GM21423 (cell line): ENCODE measurements around the gene DIPK1A.

Experiments used
- ATAC-seq: cut with Tn5 transposase; IDR thresholded peaks from one replicate; pipeline ENCODE4 v1.9.1; 2021; ENCODE audit warnings: mild to moderate bottlenecking, moderate library complexity; ENCODE audit not compliant: unreplicated experiment

Gene DIPK1A

DNA sequence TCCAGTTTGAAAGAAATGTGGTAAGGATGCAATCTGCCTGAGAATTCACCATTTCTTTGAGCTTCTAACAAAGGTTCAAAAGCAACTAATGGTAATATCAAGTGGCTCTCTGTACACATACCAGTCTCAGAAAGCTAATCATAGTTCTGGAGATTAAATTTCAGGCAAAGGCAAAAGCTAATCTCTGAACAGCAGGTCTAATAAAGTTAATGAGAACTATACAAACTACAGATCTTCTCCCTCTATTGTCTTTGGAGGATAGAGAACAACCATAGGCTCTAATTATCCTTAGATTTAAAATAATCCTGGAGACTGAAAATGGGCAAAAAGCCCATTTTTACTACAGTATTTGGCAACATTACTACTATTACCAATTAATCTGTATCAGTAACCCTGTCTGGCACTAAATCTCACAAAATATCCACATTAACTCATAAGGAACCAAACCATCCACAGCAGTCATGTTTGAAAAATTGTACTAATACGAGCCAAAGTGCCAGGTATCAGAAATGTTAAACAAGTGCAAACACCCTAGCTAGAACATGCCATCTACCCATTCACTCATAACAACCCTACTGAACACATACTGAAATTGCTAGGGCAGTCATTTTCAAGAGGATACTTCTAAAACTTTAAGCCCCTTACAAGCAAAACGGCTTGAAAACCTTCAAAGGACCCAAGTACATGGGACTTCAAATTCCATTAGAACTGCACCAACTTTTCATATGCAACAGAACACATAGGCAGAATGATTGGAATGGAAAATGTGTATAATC, 4.8 kb downstream of the DIPK1A start:
- ATAC-seq = no peak

- peak; percentile 72 for ATAC-seq
These were observed 7.8 kb downstream of the DIPK1A start for GRCh38 chr1:92953491-92953890.

DNA sequence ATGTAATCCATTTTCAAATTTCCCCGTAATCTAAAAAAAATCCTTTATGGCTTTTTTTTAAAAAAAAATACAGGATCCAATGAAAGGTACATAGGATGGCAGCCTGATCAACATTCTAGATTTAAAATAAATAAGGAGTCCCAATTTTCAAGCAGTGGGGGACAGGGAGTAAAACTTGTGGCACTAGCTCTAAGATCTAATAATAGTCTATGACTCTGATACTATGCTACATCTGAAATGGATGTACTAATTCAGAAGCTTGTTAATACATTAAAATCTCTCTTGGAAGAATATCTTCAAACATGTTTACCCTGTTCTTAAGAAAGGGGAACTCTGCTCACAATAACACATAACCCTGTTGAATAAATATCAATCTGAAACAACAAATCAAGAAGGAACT, 8.5 kb downstream of the DIPK1A start:
- ATAC-seq = no peak

GRCh38 chr1:92951141-92951582, 10.1 kb downstream of the DIPK1A start:
- peak; percentile 67 for ATAC-seq

GRCh38 chr1:92949937-92950817, 11.1 kb downstream of the DIPK1A start:
- ATAC-seq = peak; percentile 33

DNA sequence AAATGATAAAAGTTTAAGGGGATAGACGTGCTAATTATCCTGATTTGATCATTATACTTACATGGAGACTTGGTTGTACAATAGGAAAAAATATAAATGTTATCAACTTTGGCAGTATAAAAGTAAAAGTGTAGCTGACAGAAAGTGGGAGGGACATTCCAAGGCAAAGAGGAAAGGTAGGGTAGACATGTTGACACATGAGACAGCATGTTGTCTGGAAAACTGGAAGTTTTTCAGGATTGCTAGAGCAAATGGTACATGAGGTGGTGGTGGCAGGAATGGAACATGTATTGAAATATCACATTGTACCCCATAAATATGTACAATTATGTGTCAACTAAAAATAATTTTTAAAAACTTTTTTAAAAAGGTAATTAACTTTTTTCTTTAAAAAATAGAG, 13.2 kb downstream of the DIPK1A start:
- ATAC-seq = no peak

DNA sequence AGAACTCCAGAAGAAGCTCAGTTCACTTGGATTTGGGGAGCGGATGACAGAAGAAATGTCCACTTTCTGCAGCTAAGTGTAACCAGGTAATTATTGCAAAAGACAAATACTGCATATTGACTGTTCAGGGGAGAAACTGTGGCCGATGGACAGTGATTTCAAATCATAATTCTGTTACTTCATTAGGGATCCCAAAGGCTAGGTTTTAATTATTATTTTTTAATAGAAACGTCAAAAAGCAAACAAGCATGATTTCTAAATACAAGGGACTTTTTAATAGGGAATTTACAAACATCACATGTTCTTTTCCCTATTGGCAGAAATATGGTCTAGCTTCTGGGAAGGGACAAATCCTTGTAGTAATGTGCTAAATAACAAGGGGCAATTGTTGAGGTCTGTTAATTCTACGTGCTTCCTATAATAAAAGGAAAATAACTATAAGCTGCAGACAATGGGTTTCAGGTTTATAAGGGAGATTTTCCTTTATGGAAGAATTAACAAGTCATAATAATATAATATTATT, 15.5 kb downstream of the DIPK1A start:
- no peak for ATAC-seq

DNA sequence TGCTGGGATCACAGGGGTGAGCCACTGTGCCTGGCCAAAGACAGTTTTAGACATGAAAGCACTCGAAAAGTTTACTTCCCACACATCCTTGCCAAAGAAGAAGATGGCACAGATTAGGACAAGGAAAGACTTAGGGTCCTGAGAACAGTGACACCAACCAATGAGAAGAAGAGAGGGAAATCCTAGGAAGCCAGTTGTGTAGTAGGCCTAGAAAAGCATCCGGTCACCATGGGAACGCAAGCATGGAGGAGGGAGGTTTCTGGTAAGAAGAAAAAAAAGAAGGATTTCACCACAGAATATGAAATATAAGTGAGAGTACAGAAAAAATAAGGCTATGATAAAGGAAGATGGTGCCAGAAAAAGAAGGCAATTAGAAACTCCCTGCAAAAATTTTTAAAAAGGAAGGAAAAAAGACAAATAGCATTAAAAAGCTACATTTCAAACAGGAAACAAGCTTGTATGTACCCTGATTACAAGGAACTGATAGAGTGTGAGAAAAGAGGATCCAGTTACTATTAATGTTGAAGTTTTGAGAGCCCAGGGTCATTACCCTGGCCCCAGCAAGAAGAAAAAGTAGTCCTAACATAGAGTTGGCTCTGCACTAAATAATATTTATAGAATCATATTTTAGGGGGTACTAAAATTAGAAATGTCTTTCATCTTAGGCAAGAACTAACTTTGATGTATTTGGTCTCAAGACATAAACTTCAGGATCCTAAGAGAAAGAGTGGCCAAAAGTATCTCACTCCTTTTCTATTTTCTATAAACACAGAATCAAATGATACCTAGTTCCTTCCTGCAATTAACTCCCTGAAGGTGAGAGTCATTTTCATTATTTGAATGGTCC, 16.1 kb downstream of the DIPK1A start:
- no peak for ATAC-seq

DNA sequence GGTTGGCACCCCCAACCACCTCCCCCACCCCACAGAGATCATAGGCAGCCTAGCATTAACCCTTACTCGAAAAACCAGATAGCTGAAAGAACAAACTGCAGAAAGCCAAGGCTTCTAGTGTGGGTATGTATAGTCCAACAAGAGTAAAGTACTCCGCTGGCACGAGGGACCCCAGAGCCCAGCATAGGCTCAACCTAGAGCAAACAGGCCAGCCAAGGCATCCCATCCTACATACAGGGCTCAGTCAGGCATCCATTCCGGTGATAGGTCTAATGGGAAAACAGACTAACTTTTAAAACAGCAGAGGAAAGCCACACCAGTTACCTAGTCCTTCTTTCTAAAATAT, 17.8 kb downstream of the DIPK1A start:
- ATAC-seq = no peak

DNA sequence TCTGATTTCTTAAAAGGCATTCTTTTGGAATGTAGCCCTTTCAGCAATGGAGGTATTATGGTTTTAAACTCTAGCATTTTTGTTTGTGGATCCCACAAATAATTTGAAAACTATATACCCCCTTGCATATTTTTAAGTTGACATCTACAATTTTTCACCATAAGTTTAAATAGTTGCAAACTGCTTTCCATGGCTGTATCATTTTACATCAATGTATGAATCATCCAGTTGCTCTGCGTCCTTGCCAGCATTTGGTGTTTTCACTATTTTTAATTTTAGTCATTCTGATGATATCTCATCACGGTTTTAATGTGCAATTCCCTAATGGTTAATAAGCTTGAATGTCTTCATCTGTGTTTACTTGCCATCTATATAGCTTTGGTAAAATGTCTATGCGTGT, 20.7 kb downstream of the DIPK1A start:
- ATAC-seq = no peak

DNA sequence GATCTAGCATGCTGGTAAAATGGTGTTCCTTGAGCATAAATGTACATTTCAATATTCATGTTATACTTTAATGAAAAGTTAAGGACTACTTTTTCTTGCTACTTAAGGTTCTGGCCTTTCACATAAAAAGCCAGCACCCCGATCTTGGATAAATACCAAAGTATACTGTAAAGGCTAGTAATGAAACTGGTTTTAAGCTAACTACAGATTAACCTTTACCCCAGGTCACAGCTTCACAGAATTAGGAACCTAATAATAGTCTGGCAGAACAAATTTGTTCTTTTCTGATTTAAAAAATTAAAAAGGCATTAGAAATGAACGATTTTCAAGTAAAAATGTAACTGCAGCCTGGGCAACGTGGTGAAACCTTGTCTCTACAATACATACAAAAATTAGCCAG, 23.5 kb downstream of the DIPK1A start:
- ATAC-seq = no peak

- ATAC-seq = no peak
These were observed 24.4 kb downstream of the DIPK1A start for GRCh38 chr1:92936865-92937264.

DNA sequence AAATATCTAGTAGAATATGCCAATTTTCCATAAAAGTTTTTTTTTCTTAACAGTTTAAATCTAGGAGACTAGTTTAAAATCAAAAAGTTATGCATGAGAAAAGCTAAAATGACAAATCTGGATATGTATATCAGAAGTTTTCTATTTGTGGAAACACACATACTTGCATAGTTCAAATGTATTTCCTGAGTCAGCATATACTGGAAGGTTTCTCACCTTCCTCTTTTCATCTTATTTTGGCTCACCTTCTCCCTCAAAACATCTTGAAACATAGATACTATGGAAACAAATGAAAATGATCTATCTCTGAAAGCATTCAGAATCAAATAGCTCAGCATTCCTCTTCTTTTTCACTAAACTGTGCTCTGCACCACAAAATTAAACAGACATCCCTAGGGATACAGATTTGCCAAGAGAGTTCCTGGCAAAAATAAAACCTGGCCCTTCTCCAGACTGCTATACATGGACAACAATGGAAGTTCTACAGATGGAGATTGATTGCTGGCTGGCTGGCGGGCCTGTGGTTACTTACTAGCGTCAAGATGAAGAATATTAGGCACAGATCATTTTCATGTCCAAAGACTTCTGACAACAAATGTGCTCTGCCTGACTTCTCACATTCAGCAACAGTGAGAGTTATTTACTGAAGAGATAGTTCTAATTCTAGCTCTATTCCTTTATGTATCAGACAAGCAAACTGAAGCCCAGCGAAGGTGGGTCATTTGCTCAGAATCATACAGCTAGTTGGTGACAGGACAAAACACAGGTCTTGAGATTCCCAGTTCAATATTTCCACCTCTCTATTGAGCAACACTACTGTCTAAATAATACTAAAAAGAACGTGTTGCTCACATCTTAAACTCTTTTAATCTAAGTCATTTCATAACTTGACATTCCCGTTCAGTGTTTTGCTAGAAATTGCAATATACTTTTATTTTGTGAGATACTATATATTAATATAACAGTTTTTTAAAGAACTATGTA, 26.6 kb downstream of the DIPK1A start:
- ATAC-seq = no peak

- no peak for ATAC-seq
These were observed 27.8 kb downstream of the DIPK1A start for GRCh38 chr1:92933459-92933858.

DNA sequence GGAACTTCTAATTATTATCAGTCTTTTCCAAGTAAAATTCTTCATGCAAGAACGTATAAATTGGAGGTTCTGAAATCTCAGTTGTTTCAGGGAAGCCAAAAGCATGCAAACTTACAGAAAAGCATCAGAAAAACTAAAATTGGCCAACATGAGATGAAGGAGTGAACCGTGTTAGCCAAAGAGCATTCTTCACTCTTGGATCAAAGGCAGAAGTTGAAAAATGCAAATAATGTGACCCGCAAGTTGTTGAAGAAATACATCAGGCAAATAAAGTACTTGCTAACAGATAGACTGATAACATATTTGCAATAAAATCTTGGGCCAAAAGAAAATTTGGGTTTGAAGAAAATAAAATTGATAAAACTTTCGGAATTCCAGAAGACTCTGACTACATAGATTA, 29.6 kb downstream of the DIPK1A start:
- ATAC-seq = no peak

DNA sequence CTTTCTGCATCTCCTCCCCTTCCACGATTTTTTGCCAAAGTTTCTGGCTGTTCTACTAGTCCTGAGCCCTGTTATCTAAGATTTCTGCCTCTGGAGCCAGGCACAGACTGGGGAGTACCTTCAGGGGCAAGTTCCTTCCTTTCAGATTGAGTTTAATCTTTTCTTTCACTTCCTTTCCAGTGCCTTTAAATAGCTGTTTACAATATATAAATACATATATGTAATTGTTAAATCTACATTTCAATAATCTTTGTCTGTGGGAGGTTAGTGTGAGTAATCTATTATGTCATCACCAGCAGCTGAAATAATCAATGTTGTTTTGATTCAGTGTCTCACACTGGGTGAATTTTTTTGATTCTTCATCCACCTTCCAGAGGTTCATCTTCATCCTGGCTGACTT, 31.8 kb downstream of the DIPK1A start:
- no peak for ATAC-seq

DNA sequence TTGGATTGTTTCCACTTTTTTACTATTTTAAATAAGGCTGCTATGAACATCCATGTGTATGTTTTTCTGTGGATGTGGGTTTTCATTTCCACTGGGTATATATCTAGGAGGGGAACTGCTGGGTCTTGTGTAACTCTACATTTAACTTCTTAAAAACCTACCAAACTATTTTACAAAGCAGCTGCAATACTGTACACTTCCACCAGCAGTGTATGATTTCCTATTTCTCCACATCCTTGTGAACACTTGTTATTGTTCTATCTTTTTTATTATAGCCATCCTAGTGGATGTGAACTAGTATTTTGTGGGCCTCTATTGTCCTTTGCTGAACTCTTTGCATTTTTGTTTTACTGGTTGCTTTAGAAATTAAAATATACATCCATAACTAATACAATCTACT, 33.4 kb downstream of the DIPK1A start:
- no peak for ATAC-seq

GRCh38 chr1:92926873-92927272, 34.4 kb downstream of the DIPK1A start:
- no peak for ATAC-seq

GRCh38 chr1:92924501-92924900, 36.8 kb downstream of the DIPK1A start:
- ATAC-seq = no peak

DNA sequence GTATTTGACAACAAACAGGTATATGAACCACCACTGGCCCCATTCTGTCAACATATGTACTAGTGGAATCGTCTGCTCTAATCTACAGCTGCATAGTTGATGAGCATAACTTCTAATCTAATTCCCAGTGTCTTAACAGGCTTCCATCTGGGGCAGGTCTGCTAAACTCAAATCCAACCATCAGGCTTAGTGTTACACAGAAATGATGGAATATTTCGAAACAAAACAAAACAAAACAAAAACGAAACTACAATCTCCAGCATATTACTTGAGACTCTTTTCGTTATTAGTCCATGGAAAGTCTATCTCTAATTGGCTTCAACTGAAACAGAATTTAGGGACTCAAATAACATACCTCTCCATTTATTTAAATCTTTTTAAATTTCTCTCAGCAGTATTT, 37.6 kb downstream of the DIPK1A start:
- ATAC-seq = no peak
